HG03196 (cell line): ENCODE measurements around the gene UQCC3.
A peak's percentile ranks its signal among the peaks of the same experiment; 100 is the strongest.
"Not testable (repeated sequence)": the region's sequence is repeated elsewhere in the genome, so short reads cannot be mapped to it uniquely, and the experiment has no call there.

Experiments used
- ATAC-seq: cut with Tn5 transposase; IDR thresholded peaks from one replicate; pipeline ENCODE4 v1.9.1; 2021; ENCODE audit not compliant: unreplicated experiment

UQCC3 gene

DNA sequence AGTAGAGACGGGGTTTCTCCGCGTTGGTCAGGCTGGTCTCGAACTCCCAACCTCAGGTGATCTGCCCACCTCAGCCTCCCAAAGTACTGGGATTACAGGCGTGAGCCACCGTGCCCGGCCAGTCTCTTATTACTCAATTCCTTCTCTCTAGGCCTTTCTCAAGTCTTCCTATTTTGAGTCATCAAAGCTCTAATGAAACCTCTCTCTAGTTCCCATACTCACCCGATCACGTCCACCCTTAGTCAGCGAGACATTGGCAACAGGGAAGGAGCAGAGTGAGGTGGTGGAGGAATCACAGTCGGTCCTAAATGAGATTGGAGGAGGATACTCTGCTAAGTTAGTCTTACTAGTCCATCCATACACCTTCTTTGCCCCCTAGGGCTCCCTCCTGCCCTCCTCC is 30.8 kb downstream of the UQCC3 start:
- ATAC-seq: no peak

GRCh38 chr11:62703921-62704320 is 32.4 kb downstream of the UQCC3 start:
- not testable (repeated sequence) for ATAC-seq

DNA sequence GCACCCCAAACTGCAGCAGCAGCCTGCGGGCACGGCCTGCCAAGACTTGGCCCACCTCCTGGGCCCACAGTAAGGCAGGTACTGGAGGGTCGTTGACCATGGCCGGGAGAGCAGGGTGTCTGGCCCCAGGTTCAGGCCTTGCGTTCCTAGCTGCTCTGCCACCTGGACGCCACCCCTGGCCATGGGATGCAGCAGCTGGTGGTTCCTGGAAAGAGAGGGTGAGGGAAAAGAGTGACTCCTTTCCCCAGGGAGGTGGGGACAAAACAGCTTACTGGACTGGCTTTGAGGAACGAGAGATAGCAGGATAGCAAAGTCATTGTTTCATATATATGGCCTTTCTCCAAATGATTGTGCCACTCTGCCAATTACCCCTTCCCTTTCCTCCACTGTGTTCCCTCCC is 33.9 kb downstream of the UQCC3 start:
- no peak for ATAC-seq

DNA sequence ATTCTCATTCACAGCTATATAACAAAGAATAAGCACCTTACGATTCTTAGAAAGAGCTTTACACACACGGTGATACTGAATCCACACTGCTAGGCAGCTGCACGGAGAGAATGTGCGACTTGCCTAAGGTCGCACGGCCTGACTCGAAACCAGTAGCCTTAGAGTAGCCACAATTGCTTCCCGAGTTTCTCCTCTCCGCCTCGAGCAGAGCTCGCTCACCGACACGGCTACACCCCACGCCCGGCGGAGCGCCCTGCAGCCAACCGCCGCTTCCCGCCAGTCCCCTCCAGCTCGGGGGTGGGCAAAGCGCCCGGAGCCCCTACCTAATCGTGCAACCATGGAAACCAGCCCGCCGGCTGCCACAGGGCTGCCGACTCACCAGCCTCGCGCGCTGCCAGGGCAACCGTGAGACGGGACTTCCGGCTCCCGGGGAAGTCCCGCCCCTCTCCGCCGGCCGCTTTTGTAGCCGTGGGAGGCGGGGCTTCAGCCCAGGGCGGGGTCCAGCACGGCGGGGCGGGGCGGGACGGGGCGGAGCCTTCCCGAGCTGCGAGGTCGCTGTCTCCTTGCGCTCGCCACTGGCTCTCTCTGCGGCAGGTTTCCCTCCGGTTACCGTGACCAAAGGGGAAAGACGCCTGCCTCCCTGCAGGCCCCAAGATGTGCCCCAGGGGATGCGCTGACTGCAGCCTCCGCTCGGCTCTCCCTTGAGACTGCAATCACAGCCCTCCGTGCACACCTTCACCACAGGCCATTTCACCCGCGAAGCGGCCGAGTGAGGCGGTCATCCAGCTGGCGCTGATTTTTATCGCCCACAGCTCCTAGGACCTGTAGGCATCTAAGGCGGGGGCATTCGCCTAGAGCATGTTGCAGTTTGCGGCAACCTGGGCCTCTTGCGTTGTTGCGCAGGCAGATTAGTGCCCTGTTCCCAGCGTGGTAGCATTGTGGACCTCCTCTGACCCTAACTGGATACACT is 34.7 kb downstream of the UQCC3 start:
- peak; percentile 55 for ATAC-seq

DNA sequence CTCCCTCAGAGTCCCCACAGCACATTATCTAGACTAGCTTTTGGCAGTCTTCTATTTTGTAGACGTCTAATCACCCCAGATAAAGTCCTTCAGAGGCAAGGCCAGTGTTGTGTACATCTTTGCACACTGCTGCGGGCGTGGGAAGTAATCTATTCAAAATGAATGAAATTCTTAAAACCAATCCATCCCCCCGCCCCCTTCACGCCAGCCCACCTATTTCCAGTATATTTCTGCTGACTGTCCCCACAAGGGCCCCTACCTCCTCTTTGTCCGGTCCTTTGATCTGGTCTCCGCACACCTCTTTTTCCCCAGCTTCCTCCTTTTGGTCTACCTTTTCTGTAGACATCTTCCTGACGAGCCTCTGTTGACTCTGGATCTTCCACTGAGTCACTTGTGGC is 35.4 kb downstream of the UQCC3 start:
- no peak for ATAC-seq

DNA sequence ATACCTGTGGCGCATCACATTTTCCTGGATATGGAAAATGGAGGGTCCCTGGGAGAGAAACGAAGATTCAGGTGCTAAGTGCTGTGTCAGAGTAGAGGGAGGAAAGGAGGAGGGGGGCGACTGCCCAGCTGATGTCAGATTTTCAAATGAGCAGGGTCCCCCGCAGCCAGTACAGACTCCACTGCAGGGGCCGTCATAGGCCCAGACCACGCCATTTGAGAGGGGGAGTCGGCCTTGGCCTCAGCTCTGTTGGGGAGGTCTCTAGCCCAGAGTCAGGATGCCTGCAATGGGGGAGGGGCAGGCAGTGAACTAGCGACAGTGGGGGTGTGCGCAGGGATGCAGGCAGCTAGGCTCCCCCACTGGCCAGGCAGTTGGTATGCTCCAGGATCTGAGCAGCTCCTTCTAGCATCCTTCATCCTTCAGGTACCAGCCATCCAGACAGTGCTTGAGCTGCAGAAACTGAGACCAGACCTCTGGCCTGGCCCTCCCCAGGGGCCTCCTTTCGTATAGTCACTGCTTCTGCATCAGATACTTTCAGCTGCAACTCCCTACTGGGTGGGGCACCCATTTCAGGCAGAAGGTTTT is 35.9 kb downstream of the UQCC3 start, which contains the start of the genes BSCL2 and GNG3:
TSS of gene BSCL2 (minus strand) at position 148 of the 585 bp plus-strand sequence. CDS start 229 bp downstream, outside the sequence.
TSS of gene GNG3 (plus strand) at position 400 of the 585 bp plus-strand sequence. CDS start 620 bp downstream, outside the sequence.
- ATAC-seq: no peak

DNA sequence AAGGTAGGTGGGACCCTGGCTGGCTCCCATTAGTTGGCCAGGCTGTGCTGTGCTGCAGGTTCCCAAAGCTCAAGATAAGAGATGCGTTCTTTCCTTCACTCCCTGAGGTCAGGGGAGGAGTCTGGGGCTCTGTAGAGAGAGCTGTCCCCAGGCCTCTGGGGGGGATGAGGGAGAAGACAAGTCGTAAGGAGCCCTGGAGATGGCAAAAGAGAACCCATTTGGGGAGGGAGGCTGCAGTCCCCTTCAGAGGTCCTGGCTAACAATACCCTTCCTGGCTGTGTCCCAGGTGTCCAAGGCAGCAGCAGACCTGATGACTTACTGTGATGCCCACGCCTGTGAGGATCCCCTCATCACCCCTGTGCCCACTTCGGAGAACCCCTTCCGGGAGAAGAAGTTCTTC is 36.9 kb downstream of the UQCC3 start:
- no peak for ATAC-seq

- no peak for ATAC-seq
Measured at GRCh38 chr11:62708793-62709192, 37.3 kb downstream of the UQCC3 start.

- peak; percentile 62 for ATAC-seq
Measured at GRCh38 chr11:62709247-62710000, 38.0 kb downstream of the UQCC3 start.

DNA sequence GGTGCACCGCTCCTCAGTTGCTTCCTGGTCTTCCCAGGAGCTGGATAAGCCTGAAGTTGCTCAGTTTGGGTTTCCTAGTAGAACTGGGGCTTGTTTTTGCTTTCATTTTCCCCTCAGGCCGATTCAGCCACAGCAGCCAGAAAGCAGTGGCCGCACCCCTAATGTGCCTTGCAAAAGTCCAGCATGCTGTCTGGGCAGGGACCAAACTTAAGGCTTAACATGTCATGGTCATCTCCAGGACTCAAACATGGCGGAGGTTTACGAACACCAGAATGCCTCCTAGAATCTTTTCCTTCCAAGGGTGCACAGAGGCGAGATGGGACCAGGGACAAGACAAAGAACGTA is 38.5 kb downstream of the UQCC3 start:
- no peak for ATAC-seq

- no peak for ATAC-seq
Measured at GRCh38 chr11:62712276-62712812, 40.9 kb downstream of the UQCC3 start.

DNA sequence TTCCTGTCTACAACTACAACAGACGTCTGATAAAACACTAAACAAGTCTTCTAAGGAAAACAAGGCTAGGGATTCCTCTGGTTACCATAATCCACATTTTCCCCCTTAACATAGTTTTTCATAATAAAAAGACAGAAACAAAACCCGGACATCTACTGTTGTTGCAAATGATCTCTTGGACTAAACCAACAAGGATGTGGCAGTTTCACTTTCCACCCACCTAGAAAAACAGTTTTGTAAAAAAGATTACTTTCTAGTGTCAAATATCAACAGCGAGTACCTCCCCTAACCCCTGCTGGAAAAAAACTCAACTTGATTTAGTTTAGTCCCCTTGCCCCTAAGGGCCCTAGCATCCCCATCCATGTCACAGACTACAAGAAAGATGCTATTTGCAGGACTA is 41.4 kb downstream of the UQCC3 start:
- no peak for ATAC-seq

GRCh38 chr11:62713343-62713742 is 41.9 kb downstream of the UQCC3 start:
- no peak for ATAC-seq

DNA sequence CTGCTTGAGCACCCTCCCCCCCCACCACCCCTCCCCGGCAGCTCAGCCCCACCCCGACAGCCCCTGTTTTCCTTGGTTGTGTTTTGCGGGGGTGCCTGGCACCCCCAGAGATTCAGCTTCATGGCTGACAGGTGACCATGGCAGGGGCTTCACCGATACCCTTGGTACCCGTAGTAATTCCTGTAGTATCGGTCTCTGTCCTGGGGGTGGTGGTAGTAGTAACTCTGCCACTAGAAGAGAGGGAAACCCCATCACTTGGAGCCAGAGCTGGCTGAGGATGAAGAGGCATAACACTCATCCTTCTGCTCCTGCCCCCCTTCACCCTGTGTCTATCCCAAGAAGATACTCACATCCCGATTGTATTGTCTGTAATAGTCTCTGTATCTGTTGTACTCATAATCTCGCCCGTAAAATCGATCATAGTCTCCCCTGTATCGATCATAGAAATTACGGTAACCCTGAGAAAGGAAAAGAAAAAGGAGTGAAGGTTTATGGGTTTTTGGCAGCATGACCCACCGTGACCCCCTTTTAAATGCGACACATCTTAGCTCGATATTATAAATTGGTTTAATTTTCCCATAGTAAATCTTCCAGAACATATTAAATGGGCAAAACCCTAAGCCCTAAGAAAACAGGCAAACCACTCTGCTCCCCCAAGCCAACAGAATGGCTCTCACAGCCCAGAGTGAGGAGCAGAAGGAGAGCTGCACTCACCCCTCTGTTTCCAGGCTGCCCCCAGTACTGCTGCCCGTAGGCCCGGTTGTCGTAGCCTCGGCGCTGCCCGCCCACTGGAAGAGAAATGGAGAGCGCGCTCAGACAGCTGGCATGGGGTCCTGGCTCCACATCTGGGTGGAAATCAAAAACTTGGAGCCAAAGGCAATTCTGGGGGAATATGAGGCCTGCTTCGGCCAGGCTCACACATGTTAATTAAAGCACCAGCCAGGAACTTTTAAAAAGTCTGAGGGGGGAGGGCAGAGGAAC is 44.0 kb downstream of the UQCC3 start:
- ATAC-seq: no peak

DNA sequence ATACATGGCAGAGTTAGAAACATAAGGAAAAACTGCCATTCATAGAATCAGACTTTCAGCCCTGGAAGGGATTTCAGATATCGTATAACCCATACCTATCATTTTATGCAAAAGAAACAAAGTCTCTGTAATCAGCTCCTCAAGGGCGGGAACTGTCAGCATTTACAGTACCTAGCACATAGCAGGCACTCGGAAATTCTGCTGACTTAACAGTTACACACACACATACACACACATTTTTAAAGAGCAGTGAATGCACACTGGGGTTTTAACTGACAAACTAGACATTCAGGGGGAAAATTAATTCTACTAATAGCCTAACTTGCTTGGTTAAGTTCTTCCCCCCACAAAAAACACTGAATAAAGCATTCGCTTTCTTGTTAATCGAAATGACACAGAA is 44.7 kb downstream of the UQCC3 start:
- ATAC-seq: no peak

GRCh38 chr11:62716816-62717215 is 45.3 kb downstream of the UQCC3 start:
- ATAC-seq: no peak

- ATAC-seq: no peak
Measured at GRCh38 chr11:62719302-62719978, 48.0 kb downstream of the UQCC3 start.

DNA sequence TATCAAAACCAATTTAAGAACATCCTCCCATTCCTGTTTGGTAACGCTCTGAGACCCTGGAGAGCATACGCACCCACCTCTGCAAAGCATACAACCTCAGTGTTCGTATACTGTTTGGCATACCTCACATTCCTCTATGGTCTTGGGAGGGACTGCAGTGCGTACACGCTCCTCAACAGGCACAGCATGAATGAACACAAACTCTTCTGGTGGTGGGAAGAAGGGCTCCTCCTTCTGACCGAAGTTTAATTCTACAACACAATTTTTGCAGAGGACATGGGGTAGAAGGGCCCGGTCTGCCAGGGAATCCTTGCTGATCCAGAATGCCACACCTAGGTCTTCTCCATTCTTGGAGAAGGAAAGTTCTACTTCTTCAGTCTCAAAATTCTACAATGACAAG is 50.5 kb downstream of the UQCC3 start:
- ATAC-seq: no peak
